Frontal cortex (tissue), 4 donors: Measurements from ENCODE around the gene AP5M1. TPM values are rescaled to one million over a fixed set of nuclear protein-coding genes. Genes with fewer than 3 reads are reported as not detected.
"Not testable (repeated sequence)": the region's sequence is repeated elsewhere in the genome, so short reads cannot be mapped to it uniquely, and the experiment has no call there.

Experiments
- DNase-seq, 2 donors: peaks; one replicate each; pipeline ENCODE4 v3.0.0; 2012; ENCODE audit warnings: low spot score in 2 of 2
- FAIRE-seq: peaks from 2 replicates; lab custom pipeline; 2012; peaks lifted over from hg19 to GRCh38; lab: Jason Lieb, UNC
- total RNA-seq: library from RNA; depleted of rRNA; stranded (reverse); fragments of >200 nt; gene quantifications from one replicate; pipeline ENCODE4 v1.2.3, GENCODE V29; 2014
- donor health status: control.
- donor health status: control.
- donor health status: control.

The AP5M1 gene
- total RNA-seq, 1 donor from 2014 or later, result 26.1 TPM

- FAIRE-seq (no peak), DNase-seq (no peak)
These were observed 19.0 kb downstream of the AP5M1 start for GRCh38 chr14:57287745-57288144.

GRCh38 chr14:57290751-57291150 lies 22.0 kb downstream of the AP5M1 start:
- DNase-seq, result no peak
- FAIRE-seq, result no peak

- DNase-seq, result no peak
- FAIRE-seq, result no peak
These were observed 23.2 kb downstream of the AP5M1 start for GRCh38 chr14:57291692-57292647.

- DNase-seq (no peak), FAIRE-seq (peak; percentile 68)
These were observed 25.4 kb downstream of the AP5M1 start for GRCh38 chr14:57293866-57294837.

GRCh38 chr14:57295239-57295638 lies 26.5 kb downstream of the AP5M1 start:
- DNase-seq (no peak), FAIRE-seq (no peak)

- FAIRE-seq (no peak), DNase-seq (no peak)
These were observed 29.1 kb downstream of the AP5M1 start for GRCh38 chr14:57297852-57298251.

- DNase-seq (no peak), FAIRE-seq (no peak)
These were observed 30.7 kb downstream of the AP5M1 start for GRCh38 chr14:57299511-57299910.

GRCh38 chr14:57302883-57303282 lies 34.1 kb downstream of the AP5M1 start:
- FAIRE-seq (no peak), DNase-seq (no peak)

- FAIRE-seq (no peak), DNase-seq (no peak)
These were observed 45.8 kb downstream of the AP5M1 start for GRCh38 chr14:57314396-57315089.

GRCh38 chr14:57317248-57317833 lies 48.6 kb downstream of the AP5M1 start:
- DNase-seq (peak; percentile 18 to 44), FAIRE-seq (peak; percentile 79)

GRCh38 chr14:57319636-57320192 lies 50.9 kb downstream of the AP5M1 start:
- DNase-seq, result no peak
- FAIRE-seq, result no peak

GRCh38 chr14:57323721-57324120 lies 55.0 kb downstream of the AP5M1 start:
- no peak for DNase-seq
- FAIRE-seq, result no peak

GRCh38 chr14:57326253-57326652 lies 57.5 kb downstream of the AP5M1 start:
- DNase-seq (no peak), FAIRE-seq (no peak)

- FAIRE-seq, result no peak
- DNase-seq, result no peak
These were observed 61.1 kb downstream of the AP5M1 start for GRCh38 chr14:57329833-57330232.

- FAIRE-seq, DNase-seq: not testable (repeated sequence)
These were observed 63.7 kb downstream of the AP5M1 start for GRCh38 chr14:57332475-57332874.

- not testable (repeated sequence) for FAIRE-seq, DNase-seq
These were observed 65.0 kb downstream of the AP5M1 start for GRCh38 chr14:57333726-57334125.

GRCh38 chr14:57343545-57344297 lies 75.0 kb downstream of the AP5M1 start:
- not testable (repeated sequence) for DNase-seq, FAIRE-seq

- DNase-seq (no peak), FAIRE-seq (no peak)
These were observed 76.3 kb downstream of the AP5M1 start for GRCh38 chr14:57345106-57345505.
